Astrocyte of the hippocampus (primary cell): ENCODE measurements around the gene ITGBL1.

Source experiments
- DNase-seq: peaks from one replicate; pipeline ENCODE4 v3.0.0; 2011; ENCODE audit warnings: low read depth, low spot score

Gene ITGBL1

DNA sequence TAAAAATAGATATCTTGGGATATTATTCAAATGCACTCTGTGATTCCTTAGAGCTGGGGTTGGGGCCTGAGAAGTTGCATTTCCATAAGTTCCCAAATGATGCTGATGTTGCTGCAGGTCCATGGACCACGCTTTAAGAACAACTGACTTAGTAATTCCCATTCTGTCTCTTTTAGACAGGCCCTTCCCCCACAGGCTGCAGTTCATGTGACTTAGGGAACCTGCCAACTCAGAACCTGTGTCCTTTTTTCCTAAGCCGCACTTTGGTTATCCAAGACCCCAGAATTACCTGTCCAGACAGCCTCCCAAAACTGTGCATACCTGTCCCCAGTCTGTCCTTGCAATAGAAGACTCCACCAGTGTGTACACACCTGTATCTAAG lies 1.7 kb upstream of the ITGBL1 start:
- DNase-seq: no peak

DNA sequence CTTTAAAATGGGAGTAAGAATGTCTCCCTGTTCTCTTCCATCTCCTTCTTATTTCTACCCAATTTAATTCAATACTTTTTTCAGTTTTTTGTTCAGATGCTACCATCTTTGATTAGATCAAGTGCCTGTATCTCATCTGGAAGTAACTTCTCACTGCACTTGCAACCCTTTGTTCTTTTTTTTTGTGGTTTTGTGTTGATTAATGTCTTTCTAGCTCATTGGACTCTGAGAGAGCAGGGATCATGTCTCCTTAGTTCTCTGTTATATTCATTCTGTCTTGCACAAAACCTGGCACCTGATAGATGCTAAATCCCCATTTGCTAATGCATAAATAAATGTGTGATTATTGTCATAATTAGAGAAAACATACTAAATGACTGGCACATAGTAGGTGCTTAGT lies 834 bp upstream of the ITGBL1 start:
- no peak for DNase-seq

DNA sequence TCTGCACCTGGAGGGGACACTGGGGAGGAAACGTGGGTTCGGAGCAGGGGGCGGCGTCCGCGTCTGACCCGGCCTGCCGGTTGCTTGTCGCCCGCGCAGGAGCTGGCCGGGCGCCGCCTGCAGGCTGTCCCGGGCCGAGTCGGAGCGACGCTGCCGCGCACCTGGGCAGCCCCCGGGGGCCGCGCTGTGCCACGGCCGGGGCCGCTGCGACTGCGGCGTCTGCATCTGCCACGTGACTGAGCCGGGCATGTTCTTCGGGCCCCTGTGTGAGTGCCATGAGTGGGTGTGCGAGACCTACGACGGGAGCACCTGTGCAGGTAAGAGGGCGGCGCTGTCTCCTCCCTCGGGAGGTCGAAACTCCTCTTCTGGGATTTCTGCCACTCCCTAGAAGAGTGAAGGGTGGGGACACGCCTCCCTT lies 1.3 kb downstream of the ITGBL1 start:
- DNase-seq: peak; percentile 21

DNA sequence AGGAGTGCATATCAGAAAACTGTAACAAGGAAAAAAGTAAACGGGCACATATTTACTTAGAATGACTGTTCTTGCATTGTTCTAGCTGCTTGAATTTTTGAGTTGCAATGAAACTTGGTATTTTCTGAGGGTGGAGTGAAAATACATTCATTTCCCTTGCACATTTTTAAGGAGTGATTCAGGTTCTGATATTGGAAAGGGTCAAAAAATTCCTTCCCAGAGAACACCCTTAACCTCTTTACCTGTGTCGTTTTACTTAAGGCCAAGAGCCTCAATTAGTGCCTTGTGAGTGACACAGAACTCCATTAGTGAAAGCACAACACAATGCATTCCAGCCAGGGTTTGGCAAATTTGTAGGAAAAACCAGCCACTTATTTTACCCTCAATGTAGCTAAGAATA lies 2.3 kb downstream of the ITGBL1 start:
- DNase-seq: peak; percentile 92

DNA sequence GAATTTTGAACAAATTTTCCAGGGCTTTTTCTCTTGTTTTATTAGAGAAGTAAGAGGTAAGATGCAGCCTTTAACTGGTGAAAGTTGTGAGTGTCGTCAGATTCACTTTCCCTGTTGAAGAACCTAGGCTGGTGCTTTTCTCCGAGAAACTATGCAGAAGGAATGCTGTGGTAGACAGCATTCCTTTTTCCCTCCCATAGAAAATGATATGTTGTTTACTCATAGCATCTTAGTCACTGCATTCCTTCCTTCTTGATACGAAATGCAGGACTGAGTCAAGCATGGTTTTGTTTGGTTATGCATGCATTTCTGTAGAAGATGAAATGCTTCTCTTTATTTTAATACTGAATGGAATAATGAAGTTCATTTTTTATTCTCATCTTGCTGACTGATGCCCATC lies 3.4 kb downstream of the ITGBL1 start:
- DNase-seq: peak; percentile 93

DNA sequence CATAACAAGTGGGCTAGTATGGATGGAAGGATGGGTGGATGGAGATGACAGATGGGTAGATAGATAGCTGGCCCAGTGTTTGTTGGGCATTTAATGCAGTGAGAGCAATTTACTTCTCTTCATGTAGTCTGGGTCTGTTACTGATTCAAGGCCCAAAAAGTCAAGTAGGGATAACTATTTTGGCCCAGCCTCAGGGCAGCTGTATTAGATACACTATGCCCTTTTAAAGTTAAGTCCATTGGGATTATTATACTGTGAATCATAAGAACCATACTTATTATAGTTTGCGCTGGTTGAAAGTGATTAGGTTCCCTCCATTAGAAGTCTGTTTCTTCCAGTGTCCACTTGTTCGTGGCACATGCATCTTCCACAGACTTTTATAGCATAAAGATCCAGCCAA lies 4.7 kb downstream of the ITGBL1 start:
- DNase-seq: no peak

DNA sequence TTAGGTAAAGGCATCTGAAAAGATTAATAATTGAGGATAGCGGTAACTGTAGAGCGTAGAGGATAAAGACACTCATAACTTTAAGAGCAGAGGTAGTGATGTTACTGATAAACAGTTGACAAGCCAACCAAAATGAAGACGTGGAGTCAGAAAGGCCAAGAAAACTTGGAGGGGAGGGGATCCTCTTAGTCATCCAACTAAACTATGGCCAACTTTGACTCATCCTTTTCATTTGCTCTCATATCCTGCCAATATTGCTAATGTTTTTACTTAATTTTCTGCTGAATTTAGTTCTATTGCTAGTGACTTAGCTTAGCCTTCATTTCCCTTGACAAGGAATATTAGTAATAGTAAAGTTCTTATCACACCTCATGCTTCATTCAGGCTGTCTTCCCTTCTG lies 13.4 kb downstream of the ITGBL1 start:
- DNase-seq: no peak

DNA sequence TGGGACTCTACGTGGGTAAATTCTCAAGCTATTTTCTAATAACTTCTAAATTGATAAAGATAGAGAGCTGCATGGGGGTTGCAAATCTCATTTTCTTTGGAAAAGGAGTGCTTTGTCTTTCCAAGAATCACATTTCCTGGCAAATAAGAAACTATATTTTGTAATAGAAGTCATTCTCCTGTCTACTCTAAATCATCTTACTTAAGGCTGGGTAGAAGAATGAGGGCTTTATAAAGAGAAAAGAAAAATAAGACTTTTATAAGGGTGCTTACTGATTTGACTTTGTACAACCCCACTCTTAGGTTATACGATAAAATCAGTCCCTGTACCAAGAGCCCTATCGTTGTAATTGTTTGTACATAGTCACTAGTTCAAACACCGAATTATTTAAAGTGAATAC lies 14.9 kb downstream of the ITGBL1 start:
- DNase-seq: no peak

DNA sequence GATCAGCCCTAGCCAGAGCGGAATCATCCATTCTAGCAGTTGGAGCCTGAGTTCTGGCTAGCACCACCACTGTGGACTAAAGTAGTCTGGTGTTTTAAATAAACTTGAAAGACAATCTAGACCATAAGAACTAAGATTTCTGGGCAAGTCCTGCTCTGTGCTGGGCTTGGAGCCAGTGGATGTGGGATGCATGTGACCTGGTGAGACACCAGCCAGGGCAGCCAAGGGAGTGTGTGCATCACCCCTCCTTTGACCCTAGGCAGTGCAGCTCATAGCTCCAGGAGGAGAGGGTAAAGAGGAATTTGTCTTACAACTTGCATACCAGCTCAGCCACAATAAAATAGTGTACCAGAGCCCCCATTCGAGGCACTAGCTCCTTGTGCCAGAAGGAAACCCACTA lies 21.0 kb downstream of the ITGBL1 start:
- peak; percentile 77 for DNase-seq

DNA sequence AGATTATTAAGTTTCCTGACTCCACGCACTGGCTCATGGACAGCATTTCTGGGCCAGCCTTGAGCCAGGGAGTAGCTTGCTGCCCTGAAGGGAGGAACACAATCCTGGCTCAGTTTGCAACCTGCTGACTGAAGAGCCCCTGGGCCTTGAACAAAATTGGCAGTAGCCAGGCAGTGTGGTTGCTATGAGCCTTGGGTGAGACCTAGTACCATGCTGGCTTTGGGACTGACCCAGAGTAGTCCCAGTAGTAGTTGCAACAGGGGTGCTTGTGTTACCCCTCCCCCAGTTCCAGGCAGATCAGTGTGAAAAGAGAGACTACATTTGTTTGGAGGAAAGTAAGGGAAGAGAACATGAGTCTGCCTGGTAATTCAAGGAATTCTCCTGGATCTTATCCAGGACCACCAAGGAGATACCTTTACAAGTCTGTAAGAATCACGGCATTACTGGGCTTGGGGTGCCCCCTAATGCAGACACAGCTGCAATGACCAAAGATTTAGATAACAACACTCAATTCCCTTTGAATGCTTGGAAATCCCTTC lies 22.0 kb downstream of the ITGBL1 start:
- DNase-seq: peak; percentile 95

DNA sequence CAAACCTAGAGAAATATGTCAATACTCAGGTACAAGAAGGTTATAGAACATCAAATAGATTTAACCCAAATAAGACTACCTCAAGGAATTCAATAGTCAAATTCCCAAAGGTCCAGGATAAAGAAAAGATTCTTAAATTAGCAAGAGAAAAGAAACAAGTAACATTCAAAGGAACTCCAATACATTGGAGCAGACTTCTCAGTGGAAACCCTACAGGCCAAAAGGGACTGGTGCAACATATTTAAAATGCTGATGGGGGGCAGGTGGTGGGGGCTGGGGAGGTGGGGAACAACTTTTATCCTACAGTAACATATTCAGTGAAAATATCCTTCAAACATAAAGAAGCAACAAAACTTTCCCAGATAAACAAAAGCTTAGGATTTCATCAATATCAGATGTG lies 23.1 kb downstream of the ITGBL1 start:
- no peak for DNase-seq

DNA sequence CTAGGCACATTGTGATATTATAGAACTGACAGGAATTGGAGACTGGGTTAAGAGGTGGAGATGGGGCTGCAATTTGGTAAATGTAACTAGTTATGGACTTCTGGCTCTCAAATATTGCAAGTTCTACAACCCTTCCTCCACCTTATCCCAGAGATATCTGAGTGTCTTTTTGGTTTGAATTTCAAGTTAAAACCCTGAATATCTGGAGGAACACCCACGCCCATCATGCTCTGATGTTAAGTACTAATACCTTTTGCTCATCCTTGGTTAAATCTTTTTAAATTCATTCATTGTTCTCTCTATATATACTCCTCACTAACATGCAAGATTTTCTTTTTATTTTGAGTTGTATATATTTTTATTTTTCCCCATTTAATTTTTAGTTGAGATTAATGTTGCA lies 28.9 kb downstream of the ITGBL1 start:
- no peak for DNase-seq

DNA sequence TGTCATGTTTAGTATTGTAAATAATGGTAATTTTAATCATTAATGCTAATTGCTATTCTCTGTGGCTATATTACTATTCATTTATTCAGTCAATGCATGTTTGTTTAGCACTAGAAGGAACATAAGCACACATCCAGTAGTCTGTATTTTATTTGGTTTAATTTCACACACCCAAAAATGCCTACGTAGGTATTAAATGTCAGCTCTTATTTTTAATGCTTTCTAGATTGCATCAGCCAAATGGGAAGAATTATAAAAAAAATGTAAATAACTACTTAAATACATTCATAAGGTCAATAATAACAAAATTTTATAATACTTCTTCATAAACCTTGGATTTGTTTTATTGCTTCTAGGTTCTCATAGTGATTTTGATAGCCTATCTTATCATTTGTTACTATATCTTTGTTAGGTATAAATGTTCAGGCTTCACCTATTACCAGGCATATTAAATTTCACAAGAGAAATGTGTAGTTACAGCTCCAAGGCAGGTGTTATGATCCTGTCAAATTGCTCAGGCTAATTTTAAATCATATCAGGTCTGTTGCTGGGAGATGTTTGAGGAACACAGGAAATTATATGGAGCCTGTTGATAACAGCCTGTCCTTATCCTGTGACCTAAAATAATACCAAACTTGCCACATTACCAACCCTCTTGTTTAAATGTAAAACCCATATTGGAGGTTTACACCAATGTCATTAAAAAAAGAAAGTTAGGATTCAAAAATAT lies 34.4 kb downstream of the ITGBL1 start:
- DNase-seq: no peak

DNA sequence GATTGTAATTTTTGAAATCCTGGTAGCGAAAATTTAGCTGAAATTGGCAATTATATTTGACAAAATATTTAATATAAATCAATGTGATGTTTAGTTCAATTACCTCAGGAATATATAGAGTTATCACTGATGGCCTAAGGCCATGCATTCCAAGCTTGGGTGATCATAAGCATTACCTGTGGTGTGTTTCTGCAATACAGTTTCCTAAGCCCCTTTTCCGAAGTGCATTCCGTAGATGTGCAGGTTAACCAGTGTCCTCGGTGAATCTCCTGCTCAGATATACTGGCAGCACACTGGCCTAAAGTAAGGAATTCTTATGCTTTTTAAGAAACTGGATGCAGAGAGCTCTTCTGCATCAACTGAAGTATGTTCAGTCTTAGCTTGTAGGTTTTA lies 35.0 kb downstream of the ITGBL1 start:
- no peak for DNase-seq

DNA sequence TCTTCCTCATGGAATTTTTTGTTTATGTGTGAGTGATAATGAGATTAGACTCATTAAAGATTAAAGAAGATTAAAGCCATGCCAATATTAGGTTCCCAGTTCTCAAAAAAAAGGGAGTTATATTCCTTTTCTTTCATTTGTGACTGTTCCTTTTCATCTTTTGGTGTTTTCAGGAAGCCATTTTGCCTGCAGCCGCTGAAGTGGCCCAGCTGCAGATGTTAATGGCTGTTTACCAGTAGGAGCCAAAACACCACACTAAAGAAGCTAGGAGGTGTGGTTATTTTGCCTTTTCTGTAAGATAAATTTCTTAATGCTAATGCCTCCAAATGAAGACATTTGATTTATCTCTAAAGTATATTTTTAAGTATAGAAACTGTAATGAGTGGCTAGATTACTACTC lies 36.3 kb downstream of the ITGBL1 start:
- DNase-seq: no peak

DNA sequence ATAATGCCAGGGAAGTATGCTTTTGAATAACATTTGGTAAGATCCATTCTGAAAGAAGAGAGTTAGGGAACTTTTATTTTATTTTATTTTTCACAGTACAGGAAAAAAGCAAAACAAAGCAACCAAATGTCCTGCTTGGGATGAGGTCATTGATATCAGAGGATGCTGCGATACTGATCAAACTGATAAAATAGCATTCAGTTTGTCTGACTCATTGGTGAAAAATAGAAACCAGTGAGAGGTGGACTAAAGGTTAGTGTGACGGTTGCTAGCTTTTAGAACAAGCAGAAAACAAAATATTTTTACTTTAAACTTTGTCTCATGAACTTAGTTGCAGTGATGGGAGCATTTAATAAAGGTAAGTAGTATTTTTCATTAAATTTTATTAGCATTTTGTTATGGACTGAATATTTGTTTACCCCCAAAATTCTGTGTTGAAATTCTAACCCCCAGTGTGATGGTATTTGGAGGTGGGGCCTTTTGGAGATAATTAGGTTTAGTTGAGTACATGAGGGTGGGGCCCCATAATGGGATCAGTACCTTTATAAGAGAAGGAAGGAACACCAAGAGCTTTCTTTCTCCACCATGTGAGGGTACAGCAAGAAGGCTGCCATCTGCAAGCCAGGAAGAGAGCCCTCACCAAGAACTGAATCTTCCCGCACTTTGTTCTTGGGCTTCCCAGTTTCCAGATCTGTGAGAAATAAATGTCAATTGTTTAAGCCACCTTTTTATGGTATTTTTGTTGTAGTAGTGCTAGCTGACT lies 37.3 kb downstream of the ITGBL1 start:
- no peak for DNase-seq

DNA sequence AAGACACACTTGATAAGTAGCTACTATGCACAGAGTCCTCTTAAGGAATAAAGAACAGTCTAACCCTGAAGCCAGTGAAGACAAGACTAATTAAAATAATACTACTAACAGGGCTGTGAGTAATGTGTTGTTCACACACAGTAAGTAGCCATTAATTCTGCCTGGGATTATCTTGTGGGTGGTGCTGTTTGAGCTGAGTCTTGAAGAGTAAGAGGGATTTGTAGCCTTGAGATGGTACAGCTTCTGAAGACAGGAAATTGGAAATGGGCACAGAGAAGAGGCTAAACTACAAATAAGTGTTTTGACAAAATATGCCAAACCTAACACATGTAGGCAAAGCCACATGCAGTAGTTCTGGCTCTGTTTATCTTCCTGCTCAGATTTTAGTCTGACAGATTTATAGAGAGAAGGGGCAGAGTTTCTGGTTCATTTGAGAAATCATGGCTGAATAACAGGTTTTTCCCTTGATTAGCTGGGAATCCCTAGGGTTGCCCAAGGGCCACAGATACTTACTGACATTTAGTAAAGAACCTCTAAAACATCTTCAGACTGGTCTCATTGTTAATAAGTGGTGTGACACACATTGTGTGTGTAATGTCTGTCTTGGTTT lies 38.0 kb downstream of the ITGBL1 start:
- DNase-seq: no peak

DNA sequence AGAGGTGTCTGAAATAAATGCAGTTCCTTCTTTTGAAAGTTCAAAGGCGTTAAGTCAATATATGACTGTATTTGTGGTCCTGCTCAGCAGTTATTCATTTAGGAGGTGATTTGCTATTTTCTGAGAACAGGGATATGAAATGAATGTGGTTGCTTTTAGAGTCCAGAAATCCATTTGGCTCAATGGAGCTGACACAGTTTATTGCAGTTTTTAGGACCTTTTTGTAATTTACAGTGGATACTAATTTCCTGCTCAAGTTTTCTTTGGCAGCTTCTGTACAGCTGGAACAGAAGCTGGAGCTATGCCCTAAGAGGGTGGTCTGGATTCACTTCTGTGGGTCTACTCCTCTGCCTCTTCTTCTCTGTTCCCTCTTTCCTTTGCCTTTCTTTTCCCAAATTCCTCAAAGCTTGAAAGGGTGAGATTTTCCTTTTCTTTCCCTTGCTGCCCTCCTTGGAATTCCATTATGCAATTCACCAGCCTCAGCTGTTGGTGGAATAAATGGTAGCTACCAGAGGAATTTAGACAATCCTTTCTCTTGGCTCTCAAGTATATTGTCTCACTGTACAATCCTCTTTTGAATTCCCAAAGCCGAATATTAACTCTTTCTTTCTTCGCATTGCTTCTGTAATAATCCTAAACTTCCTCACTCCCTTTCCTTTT lies 39.9 kb downstream of the ITGBL1 start:
- peak; percentile 60 for DNase-seq

DNA sequence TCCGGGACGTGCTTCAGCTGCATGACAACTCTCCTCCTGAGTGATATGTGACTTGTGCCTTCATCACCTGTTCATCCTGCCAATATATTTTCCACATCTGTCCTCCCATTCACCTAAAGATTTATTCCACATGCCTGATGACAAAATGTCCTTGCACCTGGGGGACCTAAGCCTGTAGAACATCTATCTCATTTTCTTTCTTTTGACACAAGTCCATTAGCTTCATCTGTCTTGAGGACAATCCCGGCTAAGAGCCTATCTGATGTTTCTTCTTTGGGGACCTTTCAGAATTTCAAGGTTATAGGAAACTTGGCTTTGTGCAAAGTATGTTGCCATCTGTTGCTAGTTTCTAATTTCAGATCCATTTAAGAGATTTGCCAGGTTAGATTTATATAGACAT lies 41.1 kb downstream of the ITGBL1 start:
- no peak for DNase-seq

DNA sequence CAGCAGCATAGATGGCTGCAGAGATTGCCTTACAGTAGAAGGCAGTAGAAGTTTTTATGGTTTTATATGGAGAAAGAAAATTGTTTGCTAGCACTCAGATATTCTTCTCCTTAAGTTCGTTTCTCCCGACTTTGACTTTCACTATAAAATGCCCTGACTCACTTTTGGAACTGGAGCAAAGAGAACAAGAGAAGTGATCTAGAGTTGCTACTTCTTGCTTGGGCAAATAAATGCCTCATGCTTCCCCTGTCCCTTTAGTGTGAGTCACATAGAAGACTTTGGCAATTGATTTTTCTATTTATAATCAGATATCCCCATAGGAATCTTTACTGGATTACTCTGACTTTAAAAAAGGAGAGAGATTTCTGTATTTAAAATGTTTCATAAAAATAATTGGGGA lies 46.9 kb downstream of the ITGBL1 start:
- no peak for DNase-seq

DNA sequence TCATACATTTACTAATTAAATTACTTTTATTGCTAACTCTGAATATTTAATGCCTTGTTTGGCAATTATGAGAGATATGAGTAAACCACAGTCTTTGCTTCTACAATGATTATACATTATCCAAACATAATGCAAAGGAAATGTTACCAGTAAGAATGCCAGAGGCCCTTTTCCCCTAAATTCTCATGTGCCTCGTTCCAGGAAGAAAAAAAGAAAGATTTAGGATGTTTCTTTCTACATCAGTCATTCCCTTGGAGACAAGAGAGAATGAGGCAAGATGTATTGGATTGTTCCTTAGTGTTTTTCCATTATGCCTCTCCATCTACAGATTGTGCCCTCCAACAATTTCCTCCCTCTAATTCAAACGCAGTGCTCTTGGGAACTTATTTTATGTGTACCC lies 50.1 kb downstream of the ITGBL1 start:
- DNase-seq: no peak

DNA sequence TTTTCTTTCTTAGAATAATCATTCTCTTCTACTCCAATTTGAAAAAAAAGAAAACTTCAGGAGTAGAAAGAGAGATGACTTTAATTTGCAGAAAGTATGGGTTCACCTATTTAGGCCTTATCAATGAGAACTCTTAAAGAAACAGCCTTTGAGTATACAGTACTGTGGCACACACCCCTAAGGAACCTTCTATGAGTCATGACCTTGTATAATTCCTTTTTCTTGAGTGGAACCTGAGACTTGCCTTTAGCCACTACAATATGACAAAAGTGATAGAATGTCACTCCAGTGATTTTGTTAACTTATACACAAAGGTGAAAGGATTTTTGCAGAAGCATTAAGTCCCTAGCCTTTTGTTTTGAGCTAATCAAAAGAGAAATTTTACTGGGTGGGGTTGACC lies 58.7 kb downstream of the ITGBL1 start:
- no peak for DNase-seq
